Stimulated activated CD8-positive, alpha-beta memory T cell treated with anti-CD3 and anti-CD28 coated beads, Interleukin-7, amount 100 ng/mL, for 1 hour (primary cell): ENCODE results near the gene DBX2.
"Not testable (repeated sequence)": the region's sequence is repeated elsewhere in the genome, so short reads cannot be mapped to it uniquely, and the experiment has no call there.

Experiments used
- DNase-seq, 2 donors: peaks; one replicate each; pipeline ENCODE4 v3.0.0-alpha.2; 2020; ENCODE audit warnings: low read depth in 2 of 2

DBX2 gene

DNA sequence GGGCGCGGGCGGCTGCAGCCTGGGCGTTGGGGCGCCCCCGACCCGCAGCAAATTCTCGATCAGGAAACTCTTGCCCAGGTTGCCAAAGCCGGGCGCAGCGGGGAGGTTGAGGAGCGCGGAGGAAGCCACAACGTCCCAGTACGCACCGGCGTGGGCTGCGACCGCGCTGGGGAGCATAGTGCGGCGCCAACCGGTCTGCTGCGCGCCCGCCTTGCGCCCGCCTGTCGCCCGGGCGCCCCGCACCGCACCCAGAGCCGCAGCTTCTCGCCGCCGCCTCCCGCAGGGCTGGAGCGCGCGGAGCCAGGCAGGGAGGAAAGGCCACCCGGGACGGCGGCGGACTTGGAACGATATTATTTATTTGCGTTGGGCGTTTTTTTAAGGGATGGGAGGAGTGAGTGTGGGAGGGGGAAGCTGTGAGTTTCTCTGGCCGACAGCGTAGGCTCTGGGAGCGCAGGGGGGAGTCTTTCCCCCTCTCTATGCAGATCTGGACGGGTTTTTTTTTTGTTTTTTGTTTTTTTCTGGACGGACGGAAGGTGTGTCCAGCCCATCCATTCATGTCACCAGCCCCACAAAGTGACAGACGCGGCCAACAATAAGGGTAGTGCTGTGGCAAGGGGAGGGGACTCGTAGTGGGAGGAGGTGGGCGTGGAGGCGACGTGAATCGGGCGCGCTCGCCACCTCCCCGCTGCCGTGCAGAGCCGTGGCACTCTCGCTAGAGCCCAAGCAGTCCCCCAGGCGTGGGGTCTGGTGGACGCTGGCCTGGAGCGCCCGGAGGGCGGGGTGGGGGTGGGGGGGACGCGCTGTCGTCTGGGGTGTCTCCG is at the start of gene DBX2:
Gene DBX2, minus strand, starts transcription at position 349 of the 821 bp plus-strand sequence. Its CDS starts 172 bp downstream, at position 177.
- no peak for DNase-seq

DNA sequence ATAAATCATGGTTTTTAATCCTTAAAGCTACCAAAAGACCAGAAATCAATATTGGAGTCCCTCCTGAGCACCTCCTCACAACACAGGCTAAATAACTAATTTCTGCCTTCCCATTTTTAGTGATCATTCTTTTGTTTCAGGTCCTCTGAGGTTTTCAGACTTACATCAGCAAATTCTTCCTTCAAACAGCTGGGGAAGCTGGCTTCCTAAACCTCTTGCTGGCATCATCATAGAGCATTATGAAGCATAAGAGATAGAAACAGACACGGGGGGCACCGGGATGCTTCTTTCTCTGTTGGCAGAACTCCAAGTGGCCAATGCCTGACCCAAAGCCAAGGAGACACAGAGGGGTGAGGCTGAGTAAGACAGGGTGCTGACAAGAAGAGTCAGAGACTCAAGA is 47.9 kb upstream of the DBX2 start:
- DNase-seq, result no peak

DNA sequence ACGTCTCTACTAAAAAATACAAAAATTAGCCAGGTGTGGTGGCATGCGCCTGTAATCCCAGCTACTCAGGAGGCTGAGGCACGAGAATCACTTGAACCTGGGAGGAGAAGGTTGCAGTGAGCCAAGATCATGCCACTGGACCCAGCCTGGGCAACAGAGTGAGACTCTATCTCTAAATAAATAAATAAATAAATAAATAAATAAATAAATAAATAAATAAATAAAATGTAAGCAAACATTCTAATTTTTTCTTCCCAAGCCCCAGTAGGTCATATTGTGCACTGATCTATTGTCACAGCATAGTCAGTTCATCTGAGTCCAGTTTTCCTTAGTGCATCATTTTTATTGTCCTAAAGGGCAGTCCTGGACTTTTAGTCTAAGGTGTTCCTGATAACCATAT is 44.5 kb upstream of the DBX2 start:
- not testable (repeated sequence) for DNase-seq

DNA sequence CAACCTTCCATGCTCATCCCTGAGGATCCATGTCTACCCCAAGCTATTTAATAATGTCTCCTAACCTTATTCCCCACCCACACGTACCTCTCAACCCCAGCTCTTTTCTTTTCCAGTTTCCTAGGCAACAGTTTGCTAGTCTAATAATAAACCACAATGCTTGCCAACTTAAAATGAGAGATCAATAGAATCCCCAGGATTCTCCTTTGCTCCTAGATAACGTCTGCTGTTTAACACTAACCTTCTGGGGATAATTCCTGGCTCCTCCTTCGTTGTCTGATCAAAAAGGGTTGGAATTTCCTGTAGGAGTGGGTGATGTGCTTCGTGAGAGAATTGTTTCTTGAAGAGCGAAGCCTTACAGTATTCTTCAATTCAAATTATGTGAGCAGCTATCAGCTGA is 42.2 kb upstream of the DBX2 start:
- DNase-seq, result no peak

DNA sequence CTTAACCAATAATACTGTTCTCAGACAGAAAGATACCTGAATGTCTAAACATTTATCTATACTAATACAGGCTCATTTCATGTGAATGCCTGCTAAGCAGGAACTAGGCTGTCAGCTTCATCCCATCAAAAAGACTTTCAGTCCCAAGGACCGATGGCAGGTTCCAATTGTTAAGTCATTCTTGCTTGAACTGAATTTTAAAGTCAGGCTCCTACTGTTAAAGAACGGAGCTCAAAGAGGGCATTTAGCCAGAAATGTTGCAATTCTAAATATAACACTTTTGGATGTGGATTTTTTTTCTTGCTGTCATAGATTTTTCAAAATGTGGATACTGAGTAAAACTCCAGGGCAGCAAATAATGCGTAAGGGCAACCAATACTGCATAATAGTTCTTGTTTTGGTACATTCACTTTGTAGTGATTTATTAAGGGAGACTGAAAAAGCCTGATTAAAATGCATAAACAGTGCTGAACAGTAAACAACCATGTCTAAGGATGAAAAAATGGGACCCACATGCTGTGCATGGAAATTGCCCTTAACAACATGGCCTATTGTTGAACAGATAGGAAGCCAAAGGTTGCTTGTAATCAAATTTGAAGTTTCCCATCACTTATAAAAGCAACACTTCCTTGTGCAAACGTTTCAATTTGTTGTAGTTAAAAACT is 38.6 kb upstream of the DBX2 start:
- no peak for DNase-seq

DNA sequence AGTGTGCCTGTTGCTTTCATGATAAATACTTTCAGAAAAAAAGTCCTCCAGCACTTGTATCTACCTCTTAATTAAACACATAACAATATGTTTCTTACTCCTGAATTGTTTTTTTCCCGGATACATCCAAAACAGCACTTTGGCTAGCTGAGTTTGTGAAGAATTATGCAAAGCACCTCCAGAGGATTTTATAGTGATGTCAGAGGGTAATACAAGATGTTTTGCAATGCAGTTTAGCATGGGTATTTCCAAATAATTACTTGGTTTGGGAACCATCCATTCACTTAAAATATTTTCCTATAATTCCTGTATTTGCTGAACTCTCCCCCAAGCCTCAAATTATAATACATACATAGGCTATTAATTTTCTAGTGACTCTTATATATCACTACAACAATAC is 37.7 kb upstream of the DBX2 start:
- DNase-seq, result no peak

DNA sequence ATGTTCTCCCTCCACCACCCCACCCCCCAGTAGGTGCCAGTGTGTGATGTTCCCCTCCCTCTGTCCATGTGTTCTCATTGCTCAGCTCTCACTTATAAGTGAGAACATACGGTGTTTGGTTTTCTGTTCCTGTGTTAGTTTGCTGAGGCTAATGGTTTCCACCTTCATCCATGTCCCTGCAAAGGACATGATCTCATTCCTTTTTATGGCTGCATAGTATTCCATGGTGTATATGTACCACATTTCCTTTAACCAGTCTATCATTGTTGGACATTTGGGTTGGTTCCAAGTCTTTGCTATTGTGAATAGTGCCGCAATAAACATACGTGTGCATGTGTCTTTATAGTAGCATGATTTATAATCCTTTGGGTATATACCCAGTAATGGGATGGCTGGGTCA is 33.3 kb upstream of the DBX2 start:
- not testable (repeated sequence) for DNase-seq

DNA sequence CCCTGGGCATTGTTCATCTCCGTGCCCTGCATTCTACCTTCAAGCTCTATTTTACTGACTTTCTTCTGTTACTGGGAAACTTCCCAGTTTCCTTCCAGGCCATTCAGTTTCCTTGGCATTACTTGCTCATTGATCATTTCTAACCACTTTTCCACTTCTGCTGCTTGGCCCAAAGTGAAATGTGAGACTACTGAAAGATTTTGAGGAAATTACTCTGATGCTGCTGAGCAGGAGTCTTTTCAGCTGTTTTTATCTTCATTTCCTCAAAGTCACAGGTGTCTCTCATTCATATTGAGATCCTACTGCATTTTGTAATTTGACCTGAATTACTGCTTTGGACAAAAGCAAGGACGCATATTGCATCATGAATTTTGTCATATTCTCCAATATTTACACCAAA is 26.4 kb upstream of the DBX2 start:
- DNase-seq, result no peak

DNA sequence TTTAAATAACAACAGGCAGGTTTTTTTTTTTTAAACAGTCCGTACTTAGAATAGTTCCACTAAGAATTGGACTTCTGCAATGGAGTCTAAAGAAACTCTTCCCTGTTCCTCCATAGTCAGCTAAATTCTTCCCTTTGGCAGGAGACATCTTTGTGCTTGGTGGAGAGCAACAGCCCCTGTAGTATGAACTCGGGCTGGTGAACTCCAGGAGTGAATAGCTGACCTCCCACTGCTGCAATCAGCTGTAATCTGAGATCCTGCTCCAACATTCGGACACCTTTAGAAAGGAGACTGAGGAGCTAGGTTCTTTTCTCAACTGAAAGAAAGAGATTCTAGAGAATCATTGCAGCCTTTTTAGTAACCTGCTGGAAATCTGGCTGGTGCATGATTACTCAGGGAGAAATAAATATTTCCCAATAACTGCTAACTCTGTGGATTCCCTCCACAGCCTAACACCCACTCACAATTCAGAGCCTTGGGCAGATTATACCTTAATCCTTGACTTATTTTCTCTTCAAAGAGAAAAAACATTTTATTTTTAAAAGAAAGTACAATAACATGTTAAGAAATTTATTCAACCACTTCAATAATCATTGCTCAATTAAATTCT is 25.6 kb upstream of the DBX2 start:
- no peak for DNase-seq

DNA sequence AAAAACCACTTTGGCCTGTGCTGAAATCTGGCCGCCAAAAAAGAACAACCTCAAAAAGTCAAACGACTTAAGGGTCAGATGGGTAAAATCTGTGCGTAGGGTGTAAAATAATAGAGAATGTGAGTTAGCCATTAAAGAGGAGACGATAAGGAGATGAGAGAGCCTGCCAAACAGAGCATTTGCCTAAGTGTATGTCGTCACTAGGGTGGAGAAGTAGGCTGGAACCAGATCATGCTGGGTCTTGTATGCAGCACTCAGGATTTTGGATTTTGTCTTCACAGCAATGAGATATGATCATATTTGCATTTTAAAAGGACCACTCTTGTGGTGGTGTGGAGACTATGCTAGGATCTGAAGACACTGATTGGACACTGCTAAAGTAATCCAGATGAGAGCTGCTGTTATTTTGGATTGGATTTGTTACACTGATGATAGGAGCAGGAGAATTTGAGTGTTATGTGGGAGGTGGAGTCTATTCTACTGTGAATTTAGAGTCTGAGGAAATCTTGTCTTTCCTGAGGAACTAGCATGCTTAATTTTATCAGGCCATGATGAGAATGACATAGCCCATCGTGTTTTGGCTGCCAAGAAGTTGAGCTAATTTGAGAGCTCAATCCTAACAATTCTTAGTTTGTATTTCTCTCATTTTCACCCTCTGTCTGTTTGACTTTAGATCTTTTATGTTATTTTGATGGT is 24.8 kb upstream of the DBX2 start:
- DNase-seq, result no peak

DNA sequence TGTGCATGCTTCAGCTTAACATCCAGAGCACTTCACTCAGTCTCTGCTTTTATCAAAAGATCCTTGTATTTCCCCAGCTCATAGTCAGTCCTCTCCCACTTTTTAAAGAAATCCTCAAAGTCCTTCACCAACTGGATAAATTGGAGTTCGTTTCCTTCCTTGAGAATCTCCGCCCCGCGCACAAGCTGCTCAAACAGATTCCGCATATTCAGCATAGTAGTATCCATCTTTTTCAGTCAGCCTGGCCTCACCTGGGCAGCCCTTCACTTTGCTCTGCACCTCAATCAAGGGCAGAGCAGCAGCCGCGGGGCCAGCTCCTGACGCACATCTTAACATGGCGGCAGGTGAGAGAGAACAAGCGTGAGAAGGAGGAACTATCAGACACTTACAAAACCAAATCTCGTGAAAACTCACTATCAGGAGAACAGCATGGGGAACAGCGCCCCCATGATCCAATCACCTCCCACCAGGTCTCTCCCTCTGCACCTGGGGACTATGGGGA is 14.3 kb upstream of the DBX2 start:
- no peak for DNase-seq

DNA sequence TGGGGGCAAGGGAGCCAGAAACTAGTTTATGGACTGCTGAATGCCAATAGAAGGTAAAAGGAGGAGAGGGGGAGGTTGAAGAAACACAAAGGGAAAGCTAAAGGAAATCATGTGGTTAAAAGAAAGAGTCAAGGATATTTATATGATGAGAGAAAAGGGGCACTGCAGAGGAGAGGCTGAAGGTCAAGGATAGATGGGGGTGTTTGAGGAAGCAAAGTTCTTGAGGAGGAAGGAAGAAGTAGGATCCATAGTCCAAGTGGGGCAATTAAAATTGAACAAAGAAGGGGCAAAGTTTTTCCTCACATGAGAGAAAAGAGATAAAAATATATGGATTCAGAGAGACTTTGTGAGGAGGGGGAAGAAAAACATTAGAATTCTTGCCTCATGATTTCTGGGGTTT is 10.1 kb upstream of the DBX2 start:
- no peak for DNase-seq

DNA sequence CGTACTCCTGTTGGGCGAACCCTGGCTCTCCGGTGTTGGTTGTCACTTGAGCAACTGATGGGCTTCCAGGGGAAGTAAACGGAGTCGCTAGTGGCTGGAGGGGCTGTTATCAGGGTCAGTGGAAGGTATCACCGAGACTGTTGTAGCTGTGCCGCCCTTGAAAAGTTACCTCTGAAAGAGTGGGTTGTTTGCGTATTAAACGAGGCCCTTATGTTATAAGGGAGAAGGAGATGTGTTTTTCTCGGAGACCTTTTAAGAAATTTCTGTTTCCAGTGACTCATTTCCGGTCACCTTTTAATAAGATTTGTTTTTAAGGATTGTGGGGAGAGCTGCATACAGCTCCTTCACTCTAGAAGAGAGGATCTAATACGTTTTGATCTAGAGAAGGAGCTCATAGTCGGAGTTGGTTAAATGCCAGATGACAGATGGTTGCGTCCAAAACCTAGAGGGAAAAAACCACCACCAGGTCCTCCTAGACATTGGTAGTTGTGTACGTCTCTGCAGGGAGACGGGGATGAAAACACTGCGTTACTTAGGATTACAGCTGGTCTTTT is 750 bp upstream of the DBX2 start:
- DNase-seq, result no peak

DNA sequence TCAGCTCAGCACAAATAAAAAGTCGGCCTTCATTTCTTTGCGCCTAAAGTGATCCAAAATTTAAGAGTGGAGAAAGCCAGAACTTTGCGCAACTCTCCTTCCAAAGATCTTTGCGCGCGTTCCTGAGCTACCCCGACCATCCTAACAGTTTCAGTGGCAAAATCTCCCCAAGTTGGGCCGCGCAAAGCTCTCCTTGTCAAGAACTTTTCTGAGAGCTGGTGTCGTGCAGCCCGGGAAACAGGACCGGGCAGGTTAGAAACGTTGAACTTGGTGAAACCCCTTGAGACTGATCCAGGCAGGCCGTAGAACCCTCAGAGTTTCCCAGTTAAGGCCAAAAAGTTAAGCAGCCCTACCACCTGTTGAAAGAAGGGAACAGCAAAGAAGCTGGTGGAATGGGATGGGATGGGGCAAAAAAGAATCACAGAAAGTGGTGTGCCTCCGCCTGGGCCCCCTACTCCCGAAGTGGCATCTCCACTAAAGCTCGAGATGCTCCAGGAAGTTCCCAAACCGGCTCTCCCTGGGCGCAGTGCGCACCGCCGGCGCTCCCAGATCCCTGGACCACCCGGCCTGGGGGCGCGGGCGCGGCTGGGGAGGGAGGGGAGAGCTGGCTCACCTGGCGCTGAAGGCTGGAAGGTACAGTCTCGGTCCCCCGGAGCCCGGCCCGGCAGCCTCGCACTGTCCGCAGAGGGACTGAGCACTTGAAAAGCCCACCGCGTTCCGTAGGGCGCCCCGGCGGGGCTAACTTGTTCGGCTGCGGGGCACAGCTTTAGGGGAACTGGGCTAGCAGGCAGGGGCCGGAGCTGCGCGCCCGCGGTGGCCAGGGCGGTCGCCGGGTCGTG is 768 bp downstream of the DBX2 start:
- no peak for DNase-seq

DNA sequence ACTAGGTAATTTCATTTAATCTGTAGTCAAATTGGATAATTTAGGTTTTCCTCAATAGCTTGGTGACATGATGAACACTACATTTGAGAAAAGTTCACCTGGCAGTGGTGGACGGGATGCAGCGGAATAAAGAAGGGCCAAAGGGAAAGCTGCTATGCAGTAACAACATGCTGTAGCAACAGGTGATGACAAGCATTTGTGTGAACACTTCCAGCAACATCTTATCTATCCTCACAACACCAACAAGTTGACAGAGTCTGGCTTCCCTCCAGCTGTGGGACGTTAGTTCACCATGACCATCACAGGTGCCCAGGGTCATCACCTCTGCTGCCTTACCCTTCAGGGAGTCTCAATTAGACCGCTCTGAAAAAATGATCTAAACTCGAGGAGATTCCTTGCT is 8.3 kb downstream of the DBX2 start:
- DNase-seq, result no peak

DNA sequence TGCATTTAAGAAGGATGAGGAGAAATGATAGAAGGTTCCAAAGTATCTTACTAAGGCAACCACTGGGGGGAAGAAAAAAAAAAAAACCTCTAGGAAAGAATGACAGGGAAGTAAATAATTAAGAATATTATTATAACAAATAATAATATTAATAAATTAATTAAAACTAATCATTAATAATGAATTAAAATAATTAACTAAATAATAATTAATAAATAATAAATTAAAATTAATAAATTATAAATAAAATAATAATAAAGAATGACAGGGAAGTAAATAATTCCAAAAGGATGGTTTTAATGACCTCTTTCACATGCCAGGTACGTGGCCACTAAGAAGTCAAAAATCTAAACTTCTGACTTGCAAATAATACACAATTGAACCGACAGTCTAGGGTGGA is 9.9 kb downstream of the DBX2 start:
- no peak for DNase-seq

DNA sequence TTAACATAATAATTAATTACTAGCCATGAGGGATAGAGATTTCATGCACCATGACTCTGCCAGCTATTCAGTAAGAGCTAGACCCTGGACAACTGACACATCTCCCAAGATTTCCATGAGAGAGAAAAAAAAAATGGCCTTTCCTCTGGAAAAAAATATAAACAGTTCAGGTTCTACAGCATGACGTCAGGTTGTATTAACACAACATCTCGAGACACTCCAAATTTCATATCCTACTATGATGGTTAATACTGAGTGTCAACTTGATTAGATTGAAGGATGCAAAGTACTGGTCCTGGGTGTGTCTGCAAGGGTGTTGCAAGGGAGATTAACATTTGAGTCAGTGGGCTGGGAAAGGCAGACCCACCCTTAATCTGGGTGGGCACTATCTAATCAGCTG is 11.1 kb downstream of the DBX2 start:
- no peak for DNase-seq

DNA sequence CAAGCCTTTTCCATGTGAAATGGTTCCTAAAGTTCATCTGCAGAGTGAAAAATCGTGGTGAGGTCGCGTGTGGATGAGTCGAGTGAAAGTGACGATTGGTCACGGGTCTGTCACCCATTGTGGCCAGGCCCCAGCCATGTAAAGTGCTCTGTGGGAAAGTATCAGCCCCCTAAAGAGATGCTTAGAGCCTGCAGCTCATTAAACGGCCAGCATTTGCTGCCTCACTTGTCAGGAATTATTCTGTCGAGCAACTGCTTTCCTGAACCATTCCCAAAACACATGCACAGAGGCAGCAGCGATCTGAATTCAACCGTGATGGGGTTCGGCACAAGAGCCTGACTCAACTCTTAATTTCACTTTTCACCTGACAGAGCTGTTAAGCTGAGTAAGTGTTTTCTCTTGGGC is 16.0 kb downstream of the DBX2 start:
- DNase-seq, result no peak

DNA sequence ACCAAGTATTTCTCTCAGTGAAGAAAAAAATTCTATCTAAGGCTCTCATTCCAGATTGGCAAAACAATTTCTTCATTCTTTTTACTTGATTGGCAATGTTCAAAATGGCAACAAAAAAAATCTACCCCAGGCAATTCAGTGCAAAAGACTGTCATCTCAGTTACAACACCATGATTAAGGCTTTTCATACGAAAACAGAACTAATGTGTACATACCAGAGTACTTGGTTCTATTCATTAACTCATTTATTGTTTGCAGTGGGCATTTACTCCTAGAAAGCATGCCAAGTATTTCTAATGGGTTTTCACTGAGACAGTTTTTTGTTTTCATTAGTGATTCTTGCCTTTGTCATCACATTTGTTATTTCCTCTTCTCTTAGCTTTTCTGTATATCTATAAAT is 33.0 kb downstream of the DBX2 start:
- no peak for DNase-seq

DNA sequence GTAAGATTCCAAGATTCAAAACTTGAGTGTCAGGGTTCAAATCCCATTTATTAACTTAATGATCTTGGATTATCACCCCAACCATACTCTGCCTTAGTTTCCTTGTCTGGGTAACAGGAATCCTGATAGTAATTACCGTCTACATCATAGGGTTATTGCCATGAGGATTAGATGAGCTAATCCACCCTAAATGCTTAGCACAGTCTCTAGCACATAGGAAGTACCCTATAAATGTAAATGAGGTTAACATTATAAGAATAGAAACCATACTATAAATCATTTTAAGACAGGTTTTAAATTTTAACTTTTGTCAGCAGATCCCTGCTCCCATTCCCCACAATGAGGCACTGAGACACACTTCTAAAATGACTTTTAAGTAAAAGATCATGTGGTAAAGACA is 36.5 kb downstream of the DBX2 start:
- no peak for DNase-seq

DNA sequence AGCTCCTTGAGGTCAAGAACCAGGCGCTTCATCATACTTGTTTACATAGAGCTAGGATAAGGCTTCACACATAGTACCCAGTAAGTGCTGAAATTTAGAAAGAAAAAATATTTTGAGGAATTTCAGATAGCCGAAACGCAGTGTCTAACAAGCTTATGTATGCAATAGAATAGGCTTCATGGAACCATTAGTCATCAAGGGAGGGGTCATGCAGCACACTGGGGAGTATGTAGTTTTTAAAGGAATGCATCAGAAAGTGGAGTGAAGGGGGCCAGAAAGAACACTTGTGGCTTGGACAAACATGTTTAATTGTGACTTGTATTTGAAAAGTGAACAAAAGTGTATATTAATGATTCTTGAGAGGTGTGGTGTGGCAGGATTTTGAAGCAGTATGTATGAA is 38.1 kb downstream of the DBX2 start:
- DNase-seq, result no peak
